Measurements from ENCODE around the gene GAPT. TPM values are rescaled to one million over a fixed set of nuclear protein-coding genes. Genes with fewer than 3 reads are reported as not detected.

Gene GAPT
- total and polyA plus RNA-seq, 2 experiments from 2014 or later = not detected

DNA sequence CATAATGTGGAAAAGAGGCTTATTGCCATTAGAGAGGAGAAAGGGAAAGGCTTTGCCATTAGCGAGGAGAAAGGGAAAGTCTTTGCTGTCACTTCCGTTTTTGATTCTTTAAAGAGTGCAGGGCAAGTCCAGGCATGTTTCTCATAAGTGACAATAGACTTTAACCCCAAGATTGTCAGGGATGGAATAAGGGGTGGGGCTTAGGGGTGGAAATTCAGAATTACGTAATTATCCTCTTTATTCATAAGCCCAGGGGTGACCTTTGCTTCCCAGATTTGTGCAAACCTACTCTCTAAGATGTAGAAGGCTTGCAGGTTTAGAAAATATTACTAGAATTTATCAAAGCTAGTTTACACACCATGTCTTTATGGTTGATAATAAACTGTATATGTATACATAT is 29.1 kb upstream of the GAPT start:
- Histone ChIP-seq H3K27ac (no peak overlapping the region), H3K36me3 (no peaks in the 10 kb centered on the region)

DNA sequence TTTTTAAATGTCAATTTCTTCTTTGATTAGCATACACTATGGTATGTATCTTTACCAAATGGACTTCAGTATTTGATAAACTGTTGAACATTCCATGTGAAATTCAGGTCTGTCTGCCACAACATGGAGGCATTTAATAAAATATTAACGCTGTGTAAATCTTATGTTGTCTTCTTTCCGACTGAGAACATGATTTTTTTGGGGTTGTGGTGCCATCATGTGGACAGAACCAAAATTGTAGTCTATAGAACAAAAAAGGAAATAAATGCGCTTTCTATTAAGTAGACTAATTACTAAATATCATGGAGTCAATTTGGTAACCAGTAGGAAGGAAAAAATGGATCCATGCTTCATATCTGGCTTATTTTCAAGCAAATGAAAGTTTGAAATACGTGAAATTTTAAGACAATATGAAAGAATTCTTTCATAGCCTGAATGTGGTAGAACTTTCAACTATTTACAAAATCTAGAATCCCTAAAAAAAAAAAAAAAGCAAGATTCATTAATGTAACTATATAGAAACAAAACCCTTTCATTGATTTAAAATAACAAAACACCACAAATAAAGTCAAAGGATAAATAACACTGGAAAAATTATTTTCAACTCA is 28.5 kb upstream of the GAPT start:
- H3K9me3 ChIP-seq (ENCODE audit: low read depth) = no peaks in the 10 kb centered on the region
- no peaks in the 10 kb centered on the region for H3K4me1 ChIP-seq (ENCODE audit: low read depth)
- H3K27ac ChIP-seq = no peak overlapping the region
- TF ChIP-seq, protein P1, sequence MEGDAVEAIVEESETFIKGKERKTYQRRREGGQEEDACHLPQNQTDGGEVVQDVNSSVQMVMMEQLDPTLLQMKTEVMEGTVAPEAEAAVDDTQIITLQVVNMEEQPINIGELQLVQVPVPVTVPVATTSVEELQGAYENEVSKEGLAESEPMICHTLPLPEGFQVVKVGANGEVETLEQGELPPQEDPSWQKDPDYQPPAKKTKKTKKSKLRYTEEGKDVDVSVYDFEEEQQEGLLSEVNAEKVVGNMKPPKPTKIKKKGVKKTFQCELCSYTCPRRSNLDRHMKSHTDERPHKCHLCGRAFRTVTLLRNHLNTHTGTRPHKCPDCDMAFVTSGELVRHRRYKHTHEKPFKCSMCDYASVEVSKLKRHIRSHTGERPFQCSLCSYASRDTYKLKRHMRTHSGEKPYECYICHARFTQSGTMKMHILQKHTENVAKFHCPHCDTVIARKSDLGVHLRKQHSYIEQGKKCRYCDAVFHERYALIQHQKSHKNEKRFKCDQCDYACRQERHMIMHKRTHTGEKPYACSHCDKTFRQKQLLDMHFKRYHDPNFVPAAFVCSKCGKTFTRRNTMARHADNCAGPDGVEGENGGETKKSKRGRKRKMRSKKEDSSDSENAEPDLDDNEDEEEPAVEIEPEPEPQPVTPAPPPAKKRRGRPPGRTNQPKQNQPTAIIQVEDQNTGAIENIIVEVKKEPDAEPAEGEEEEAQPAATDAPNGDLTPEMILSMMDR (IDR thresholded peaks at IDR 0.05; ENCODE audit: low read depth, low read length) = peak; percentile 41
- no peaks in the 10 kb centered on the region for H3K36me3 ChIP-seq
- no peak overlapping the region for H3K4me3 ChIP-seq
- DNase-seq (ENCODE audit: low read depth in 1 of 2, low spot score in 1 of 2) = peak; percentile 52 to 82
- H3K27me3 ChIP-seq = no peaks in the 10 kb centered on the region

More for the DNA sequence above, 29.1 kb upstream of the GAPT start:
- Histone ChIP-seq H3K27me3 (no peaks in the 10 kb centered on the region), H3K4me3 (no peak overlapping the region), H3K4me1 (ENCODE audit: low read depth) (no peaks in the 10 kb centered on the region), H3K9me3 (ENCODE audit: low read depth) (no peaks in the 10 kb centered on the region)
- TF ChIP-seq, protein P1 (IDR thresholded peaks at IDR 0.05; ENCODE audit: low read depth, low read length) = no peak
- peak in 1 of 2 donors; percentile 32 for DNase-seq (ENCODE audit: low read depth in 1 of 2, low spot score in 1 of 2)

DNA sequence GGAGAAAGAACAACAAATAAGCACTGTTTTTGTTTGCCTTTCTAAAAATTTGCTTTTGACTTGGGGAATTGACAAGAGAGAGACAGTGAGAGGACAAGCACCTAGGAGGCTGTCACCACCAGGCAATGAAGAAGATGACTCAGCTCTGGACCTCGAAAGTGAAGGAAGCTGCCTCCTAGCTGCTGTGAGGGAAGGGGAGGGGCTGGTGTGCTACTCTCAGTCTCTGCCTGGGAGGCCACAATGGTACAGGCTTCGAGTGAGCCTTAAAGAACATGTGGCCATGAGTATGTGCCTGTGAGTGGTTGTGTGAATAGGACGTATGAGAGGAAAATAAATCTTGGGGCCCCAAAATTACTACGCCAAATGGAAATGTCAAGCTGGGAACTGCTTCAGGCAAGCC is 24.3 kb upstream of the GAPT start:
- Histone ChIP-seq H3K27me3 (no peaks in the 10 kb centered on the region), H3K27ac (no peak overlapping the region)

DNA sequence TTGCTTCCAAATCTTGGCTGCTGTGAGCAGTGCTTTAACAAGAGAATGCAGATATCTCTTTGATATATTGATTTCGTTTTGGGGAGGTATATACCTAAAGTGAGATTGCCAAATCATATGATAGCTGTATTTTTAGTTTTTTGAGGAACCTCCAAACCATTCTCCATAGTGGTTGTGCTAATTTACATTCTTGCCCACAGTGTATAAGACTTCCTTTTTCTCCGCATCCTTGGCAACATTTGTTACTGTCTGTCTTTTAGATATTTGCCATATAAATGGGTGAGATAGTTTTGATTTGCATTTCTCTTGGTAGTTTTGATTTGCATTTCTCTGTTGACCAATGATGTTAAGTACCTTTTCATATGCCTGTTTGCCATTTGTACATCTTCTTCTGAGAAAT is 21.3 kb upstream of the GAPT start:
- TF ChIP-seq, protein P1 (IDR thresholded peaks at IDR 0.05; ENCODE audit: low read depth, low read length) = no peak
- DNase-seq (ENCODE audit: low read depth in 1 of 2, low spot score in 1 of 2) = no peak
- no peak overlapping the region for H3K4me3 ChIP-seq
- H3K27me3 ChIP-seq = no peaks in the 10 kb centered on the region
- H3K9me3 ChIP-seq (ENCODE audit: low read depth) = no peaks in the 10 kb centered on the region
- H3K36me3 ChIP-seq = no peaks in the 10 kb centered on the region
- no peaks in the 10 kb centered on the region for H3K4me1 ChIP-seq (ENCODE audit: low read depth)
- no peak overlapping the region for H3K27ac ChIP-seq

More for the DNA sequence above, 24.3 kb upstream of the GAPT start:
- Histone ChIP-seq H3K36me3 (no peaks in the 10 kb centered on the region), H3K4me1 (ENCODE audit: low read depth) (no peaks in the 10 kb centered on the region), H3K9me3 (ENCODE audit: low read depth) (no peaks in the 10 kb centered on the region), H3K4me3 (no peak overlapping the region)
- peak in 1 of 2 donors; percentile 55 for DNase-seq (ENCODE audit: low read depth in 1 of 2, low spot score in 1 of 2)
- TF ChIP-seq, protein P1 (IDR thresholded peaks at IDR 0.05; ENCODE audit: low read depth, low read length) = no peak

DNA sequence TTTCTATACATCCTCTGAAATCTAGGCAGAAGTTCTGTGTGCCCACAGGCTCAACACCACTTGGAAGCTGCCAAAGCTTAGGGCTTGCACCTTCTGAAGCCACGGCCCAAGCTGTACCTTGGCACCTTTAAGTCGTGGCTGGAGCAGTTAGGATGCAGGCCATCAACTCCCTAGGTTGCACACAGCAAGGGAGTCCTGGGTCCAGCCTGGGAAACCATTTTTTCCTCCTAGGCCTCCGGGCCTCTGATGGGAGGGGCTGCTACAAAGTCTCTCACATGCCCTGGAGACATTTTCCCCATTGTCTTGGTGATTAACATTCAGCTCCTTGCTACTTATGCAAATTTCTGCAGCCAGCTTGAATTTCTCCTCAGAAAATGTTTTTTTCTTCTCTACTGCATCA is 15.8 kb upstream of the GAPT start:
- TF ChIP-seq, protein P1 (IDR thresholded peaks at IDR 0.05; ENCODE audit: low read depth, low read length) = no peak
- Histone ChIP-seq H3K36me3 (no peaks in the 10 kb centered on the region), H3K4me3 (no peak overlapping the region), H3K27me3 (no peaks in the 10 kb centered on the region), H3K4me1 (ENCODE audit: low read depth) (no peaks in the 10 kb centered on the region), H3K9me3 (ENCODE audit: low read depth) (no peaks in the 10 kb centered on the region), H3K27ac (no peak overlapping the region)
- DNase-seq (ENCODE audit: low read depth in 1 of 2, low spot score in 1 of 2) = no peak
